ENCODE data around the gene WWC1. TPM values are rescaled to one million over a fixed set of nuclear protein-coding genes. Genes with fewer than 3 reads are reported as not detected.

WWC1 gene
- total RNA-seq, 1 donor from 2014 or later: 48.6 TPM

DNA sequence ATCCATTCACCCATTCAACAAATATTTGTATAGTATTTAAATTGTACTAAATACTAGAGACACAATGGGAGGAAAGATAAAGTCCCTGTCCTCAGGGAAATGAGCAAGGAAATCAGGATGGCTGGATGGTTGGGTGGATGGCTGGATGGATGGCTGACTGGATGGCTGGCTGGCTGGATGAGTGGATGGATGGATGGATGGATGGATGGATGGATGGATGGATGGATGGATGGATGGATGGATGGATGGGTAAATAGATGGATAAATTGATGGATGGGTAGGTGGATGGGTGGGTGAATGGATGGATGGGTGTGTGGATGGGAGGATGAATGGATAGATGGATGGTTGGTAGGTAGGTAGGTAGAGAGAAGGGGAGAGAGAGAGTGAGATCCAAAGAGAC is 41.5 kb upstream of the WWC1 start:
- Histone ChIP-seq H3K79me2 (ENCODE audit: insufficient read depth, low read length) (no peaks in the 10 kb centered on the region), H3K4me3 (ENCODE audit: insufficient read depth, low read depth, low read length) (no peak overlapping the region), H3K27ac (ENCODE audit: low read depth, low read length) (no peak overlapping the region), H3K36me3 (ENCODE audit: insufficient read depth, low read length) (peaks cover 4% of the 10 kb centered on the region), H4K20me1 (ENCODE audit: insufficient read depth, low read length) (peaks cover 4% of the 10 kb centered on the region), H3K27me3 (ENCODE audit: insufficient read depth, low read length) (no peaks in the 10 kb centered on the region), H3K4me1 (ENCODE audit: insufficient read depth, low read length) (peaks cover 2% of the 10 kb centered on the region), H3K9ac (ENCODE audit: low read length) (no peak overlapping the region), H3K9me3 (ENCODE audit: insufficient read depth, low read depth, low read length) (no peaks in the 10 kb centered on the region), H2AFZ (ENCODE audit: low read depth, low read length) (no peak overlapping the region), H3K4me2 (ENCODE audit: low read length) (no peak overlapping the region)
- Mint-ChIP-seq H3K27me3 (ENCODE audit: low read depth, unreplicated experiment) (no peaks in the 10 kb centered on the region), H3K36me3 (ENCODE audit: low read depth, unreplicated experiment) (peaks cover 43% of the 10 kb centered on the region), H3K27ac (ENCODE audit: unreplicated experiment) (no peak overlapping the region), H3K9me3 (ENCODE audit: unreplicated experiment) (peaks cover 4% of the 10 kb centered on the region), H3K4me3 (ENCODE audit: unreplicated experiment) (no peak overlapping the region), H3K4me1 (ENCODE audit: low read depth, unreplicated experiment) (peaks cover 11% of the 10 kb centered on the region)
- DNase-seq (ENCODE audit: low read depth): no peak
- no peak for FAIRE-seq
- TF ChIP-seq, protein P1, sequence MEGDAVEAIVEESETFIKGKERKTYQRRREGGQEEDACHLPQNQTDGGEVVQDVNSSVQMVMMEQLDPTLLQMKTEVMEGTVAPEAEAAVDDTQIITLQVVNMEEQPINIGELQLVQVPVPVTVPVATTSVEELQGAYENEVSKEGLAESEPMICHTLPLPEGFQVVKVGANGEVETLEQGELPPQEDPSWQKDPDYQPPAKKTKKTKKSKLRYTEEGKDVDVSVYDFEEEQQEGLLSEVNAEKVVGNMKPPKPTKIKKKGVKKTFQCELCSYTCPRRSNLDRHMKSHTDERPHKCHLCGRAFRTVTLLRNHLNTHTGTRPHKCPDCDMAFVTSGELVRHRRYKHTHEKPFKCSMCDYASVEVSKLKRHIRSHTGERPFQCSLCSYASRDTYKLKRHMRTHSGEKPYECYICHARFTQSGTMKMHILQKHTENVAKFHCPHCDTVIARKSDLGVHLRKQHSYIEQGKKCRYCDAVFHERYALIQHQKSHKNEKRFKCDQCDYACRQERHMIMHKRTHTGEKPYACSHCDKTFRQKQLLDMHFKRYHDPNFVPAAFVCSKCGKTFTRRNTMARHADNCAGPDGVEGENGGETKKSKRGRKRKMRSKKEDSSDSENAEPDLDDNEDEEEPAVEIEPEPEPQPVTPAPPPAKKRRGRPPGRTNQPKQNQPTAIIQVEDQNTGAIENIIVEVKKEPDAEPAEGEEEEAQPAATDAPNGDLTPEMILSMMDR (IDR thresholded peaks at IDR 0.05; ENCODE audit: insufficient read depth, low read depth, low read length): no peak
- TF ChIP-seq EZH2 (IDR thresholded peaks at IDR 0.05; ENCODE audit: insufficient read depth, low read length): no peak

DNA sequence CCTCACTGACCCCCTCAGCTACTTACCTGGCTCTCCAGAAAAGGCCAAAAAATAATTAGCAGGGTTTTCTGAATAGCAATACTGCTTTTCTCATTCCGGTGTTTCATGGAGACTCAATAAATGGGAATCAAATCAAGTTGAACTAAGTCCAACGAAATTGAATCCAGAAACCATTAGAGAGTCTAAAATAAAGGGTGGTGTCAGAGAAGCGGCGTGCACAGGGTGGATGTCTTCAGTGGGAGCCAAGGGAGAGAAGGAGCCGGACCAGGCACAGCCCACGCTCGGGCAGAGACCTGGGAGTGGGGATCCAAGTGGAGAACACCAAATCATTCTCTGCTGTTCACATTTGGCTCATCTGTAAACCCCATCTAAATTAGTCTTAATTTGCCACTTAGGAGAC is 40.2 kb upstream of the WWC1 start:
- no peak for TF ChIP-seq EZH2 (IDR thresholded peaks at IDR 0.05; ENCODE audit: insufficient read depth, low read length)
- TF ChIP-seq, protein P1 (IDR thresholded peaks at IDR 0.05; ENCODE audit: insufficient read depth, low read depth, low read length): no peak
- peaks cover 39% of the 10 kb centered on the region for H3K36me3 Mint-ChIP-seq (ENCODE audit: low read depth, unreplicated experiment)

DNA sequence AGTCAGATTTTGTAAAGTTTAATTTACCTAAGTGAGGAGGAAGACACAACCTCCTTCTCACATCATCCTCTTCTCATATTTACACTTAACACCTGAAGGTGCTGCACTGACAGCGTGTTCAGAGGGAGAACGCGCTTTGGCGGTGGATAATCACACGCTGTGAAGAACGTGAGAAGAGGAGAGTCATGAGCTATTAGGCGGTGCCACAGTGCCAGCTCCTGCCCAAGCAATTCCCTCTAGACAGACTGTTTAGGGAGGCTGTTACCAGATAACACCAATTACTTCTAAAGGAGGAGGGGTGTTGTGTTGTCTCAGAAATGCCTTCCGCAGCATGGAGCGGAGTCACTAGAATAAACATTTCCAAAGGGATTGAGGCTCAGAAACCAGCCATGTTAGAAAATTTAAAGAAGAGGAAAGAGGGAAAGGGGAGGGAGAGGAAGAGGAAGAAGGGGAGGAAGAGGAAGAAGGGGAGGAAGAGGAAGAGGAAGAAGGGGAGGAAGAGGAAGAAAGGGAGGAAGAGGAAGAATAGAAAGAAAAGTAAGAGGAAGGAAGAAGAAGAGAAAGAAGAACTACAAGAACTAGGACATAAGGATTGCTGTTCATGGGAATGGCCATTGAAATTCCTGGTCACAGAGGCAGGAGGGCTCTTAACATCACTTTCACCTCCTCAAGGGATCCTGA is 37.3 kb upstream of the WWC1 start:
- H3K79me2 ChIP-seq (ENCODE audit: insufficient read depth, low read length): no peaks in the 10 kb centered on the region
- H3K27ac ChIP-seq (ENCODE audit: low read depth, low read length): no peak overlapping the region
- H3K9ac ChIP-seq (ENCODE audit: low read length): no peak overlapping the region
- no peak overlapping the region for H3K27ac Mint-ChIP-seq (ENCODE audit: unreplicated experiment)
- H3K36me3 ChIP-seq (ENCODE audit: insufficient read depth, low read length): no peaks in the 10 kb centered on the region
- H3K4me3 ChIP-seq (ENCODE audit: insufficient read depth, low read depth, low read length): no peak overlapping the region
- peaks cover 19% of the 10 kb centered on the region for H3K36me3 Mint-ChIP-seq (ENCODE audit: low read depth, unreplicated experiment)
- no peak overlapping the region for H2AFZ ChIP-seq (ENCODE audit: low read depth, low read length)
- FAIRE-seq (no peak), DNase-seq (ENCODE audit: low read depth) (no peak)
- peaks cover 11% of the 10 kb centered on the region for H3K4me1 Mint-ChIP-seq (ENCODE audit: low read depth, unreplicated experiment)
- no peaks in the 10 kb centered on the region for H3K27me3 ChIP-seq (ENCODE audit: insufficient read depth, low read length)
- TF ChIP-seq, protein P1 (IDR thresholded peaks at IDR 0.05; ENCODE audit: insufficient read depth, low read depth, low read length): no peak
- TF ChIP-seq EZH2 (IDR thresholded peaks at IDR 0.05; ENCODE audit: insufficient read depth, low read length): no peak
- H3K9me3 Mint-ChIP-seq (ENCODE audit: unreplicated experiment): peaks cover 2% of the 10 kb centered on the region
- H4K20me1 ChIP-seq (ENCODE audit: insufficient read depth, low read length): peaks cover 4% of the 10 kb centered on the region
- no peak overlapping the region for H3K4me2 ChIP-seq (ENCODE audit: low read length)
- no peak overlapping the region for H3K4me3 Mint-ChIP-seq (ENCODE audit: unreplicated experiment)
- no peaks in the 10 kb centered on the region for H3K9me3 ChIP-seq (ENCODE audit: insufficient read depth, low read depth, low read length)
- no peaks in the 10 kb centered on the region for H3K27me3 Mint-ChIP-seq (ENCODE audit: low read depth, unreplicated experiment)
- H3K4me1 ChIP-seq (ENCODE audit: insufficient read depth, low read length): no peaks in the 10 kb centered on the region

More for the DNA sequence above, 40.2 kb upstream of the WWC1 start:
- peaks cover 4% of the 10 kb centered on the region for H3K9me3 Mint-ChIP-seq (ENCODE audit: unreplicated experiment)
- no peaks in the 10 kb centered on the region for H3K4me1 ChIP-seq (ENCODE audit: insufficient read depth, low read length)
- H2AFZ ChIP-seq (ENCODE audit: low read depth, low read length): no peak overlapping the region
- H3K4me1 Mint-ChIP-seq (ENCODE audit: low read depth, unreplicated experiment): peaks cover 11% of the 10 kb centered on the region
- H3K27me3 Mint-ChIP-seq (ENCODE audit: low read depth, unreplicated experiment): no peaks in the 10 kb centered on the region
- FAIRE-seq: no peak
- H3K9me3 ChIP-seq (ENCODE audit: insufficient read depth, low read depth, low read length): no peaks in the 10 kb centered on the region
- H3K9ac ChIP-seq (ENCODE audit: low read length): no peak overlapping the region
- no peak for DNase-seq (ENCODE audit: low read depth)
- no peak overlapping the region for H3K4me3 ChIP-seq (ENCODE audit: insufficient read depth, low read depth, low read length)
- H3K4me2 ChIP-seq (ENCODE audit: low read length): no peak overlapping the region
- H3K79me2 ChIP-seq (ENCODE audit: insufficient read depth, low read length): no peaks in the 10 kb centered on the region
- H3K27me3 ChIP-seq (ENCODE audit: insufficient read depth, low read length): no peaks in the 10 kb centered on the region
- H3K27ac Mint-ChIP-seq (ENCODE audit: unreplicated experiment): no peak overlapping the region
- peaks cover 4% of the 10 kb centered on the region for H4K20me1 ChIP-seq (ENCODE audit: insufficient read depth, low read length)
- H3K27ac ChIP-seq (ENCODE audit: low read depth, low read length): no peak overlapping the region
- no peak overlapping the region for H3K4me3 Mint-ChIP-seq (ENCODE audit: unreplicated experiment)
- H3K36me3 ChIP-seq (ENCODE audit: insufficient read depth, low read length): peaks cover 4% of the 10 kb centered on the region
